ENCODE measurements around the gene CCDC110.
"Not testable (repeated sequence)": the region's sequence is repeated elsewhere in the genome, so short reads cannot be mapped to it uniquely, and the experiment has no call there.

Gene CCDC110

GRCh38 chr4:185471235-185472102, at the start of gene CCDC110:
CCDC110 (minus strand) TSS chr4:185471733; CDS start chr4:185471683, 50 bp downstream.
- DNase-seq = peak; percentile 23

DNA sequence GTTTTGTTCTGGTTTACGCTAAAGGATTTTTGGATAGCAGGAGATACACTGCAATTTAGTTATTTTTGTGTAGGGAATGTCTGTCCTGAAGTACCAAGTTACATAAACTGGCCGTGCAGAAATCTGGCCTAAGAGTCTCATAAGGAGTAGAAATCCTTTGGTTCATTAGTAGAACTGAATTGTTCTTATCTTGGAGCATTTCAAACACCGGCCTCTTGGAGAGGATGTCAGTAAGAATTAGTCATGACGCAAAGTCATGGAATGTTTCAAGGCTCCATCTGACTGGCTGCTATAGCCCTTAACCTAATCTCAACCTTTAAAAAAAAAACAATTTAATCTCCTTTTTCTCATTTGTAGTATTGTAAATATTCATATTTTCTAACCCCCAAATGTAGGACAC, 48.6 kb upstream of the CCDC110 start:
- no peak for DNase-seq

- DNase-seq = no peak
Observed at GRCh38 chr4:185518494-185518893, 47.0 kb upstream of the CCDC110 start.

- DNase-seq = no peak
Observed at GRCh38 chr4:185518069-185518468, 46.5 kb upstream of the CCDC110 start.

GRCh38 chr4:185515248-185515647, 43.7 kb upstream of the CCDC110 start:
- no peak for DNase-seq

DNA sequence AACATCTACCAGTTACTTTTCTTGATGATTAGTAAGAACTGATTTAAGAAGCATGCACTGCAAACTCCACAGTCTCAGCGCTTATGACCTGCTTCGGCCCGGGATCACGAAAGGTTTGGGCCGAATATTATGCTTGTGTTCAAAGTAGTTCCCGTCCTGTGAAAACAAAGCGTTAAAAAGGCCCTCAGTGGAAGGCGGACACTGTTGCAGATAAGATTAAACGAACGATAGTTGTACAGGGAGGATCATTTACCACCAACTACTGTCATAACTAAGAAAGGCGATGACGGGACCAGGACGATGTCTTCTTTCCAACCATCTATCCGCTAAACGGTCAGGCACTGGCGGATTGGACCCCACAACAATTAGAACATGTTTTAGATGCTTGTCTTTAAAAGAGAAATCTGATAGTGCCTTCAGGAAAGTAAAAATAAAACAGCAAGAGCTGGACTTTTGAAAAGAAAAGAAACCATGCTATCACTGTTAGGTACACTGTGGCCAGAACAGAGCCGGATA, 42.7 kb upstream of the CCDC110 start:
- DNase-seq = no peak

DNA sequence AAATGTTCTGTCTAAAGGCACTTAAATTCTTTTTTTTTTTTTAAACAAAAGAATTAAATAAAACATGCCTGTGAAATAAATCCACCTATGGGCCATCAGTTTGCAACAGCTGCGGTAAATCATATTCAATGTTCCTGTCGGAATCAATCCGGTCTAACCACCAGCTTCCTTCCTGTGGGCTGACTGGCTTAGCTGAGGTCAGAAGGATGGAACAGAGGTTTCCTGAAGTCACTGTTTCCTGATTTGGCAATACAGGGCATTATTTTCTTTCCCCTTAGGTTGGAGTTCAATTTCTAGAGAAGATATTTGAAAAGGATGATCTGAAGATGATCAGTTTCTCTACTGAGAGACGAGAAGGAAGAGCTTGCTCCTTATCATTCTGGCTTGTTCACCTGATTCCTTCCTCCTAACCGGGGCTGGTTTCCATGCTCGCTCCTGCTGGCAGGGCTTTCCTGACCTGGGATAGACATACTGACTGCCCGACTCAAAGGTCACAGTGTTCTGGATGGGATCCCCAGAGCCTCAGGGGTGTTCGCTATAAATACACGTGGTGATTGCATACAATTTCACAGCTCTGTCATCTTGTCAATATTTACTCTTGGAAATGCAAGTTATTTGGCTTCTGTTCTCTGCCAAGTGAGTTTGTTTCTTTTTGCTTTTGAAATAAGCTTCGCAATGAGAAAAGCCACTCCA, 42.1 kb upstream of the CCDC110 start:
- no peak for DNase-seq

DNA sequence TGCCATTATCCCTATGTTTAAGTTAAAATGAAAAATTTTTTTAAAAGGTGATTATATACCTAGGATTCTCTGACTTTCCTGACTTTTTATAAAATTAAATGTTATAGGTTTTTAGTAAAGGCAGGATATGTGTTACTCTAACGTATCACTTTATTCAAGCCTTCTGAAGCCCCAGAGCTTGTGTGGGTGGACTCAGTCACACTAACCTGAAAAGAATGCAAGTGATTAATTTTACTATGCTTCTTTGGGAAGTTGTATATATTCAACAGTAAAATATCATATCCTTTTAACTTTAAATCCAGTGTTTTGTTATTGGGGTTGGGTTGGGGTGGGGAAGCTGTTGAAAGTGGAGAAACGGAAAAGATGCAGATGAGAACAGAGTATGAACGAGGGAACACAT, 41.0 kb upstream of the CCDC110 start:
- DNase-seq = no peak

GRCh38 chr4:185511243-185511642, 39.7 kb upstream of the CCDC110 start:
- not testable (repeated sequence) for DNase-seq

DNA sequence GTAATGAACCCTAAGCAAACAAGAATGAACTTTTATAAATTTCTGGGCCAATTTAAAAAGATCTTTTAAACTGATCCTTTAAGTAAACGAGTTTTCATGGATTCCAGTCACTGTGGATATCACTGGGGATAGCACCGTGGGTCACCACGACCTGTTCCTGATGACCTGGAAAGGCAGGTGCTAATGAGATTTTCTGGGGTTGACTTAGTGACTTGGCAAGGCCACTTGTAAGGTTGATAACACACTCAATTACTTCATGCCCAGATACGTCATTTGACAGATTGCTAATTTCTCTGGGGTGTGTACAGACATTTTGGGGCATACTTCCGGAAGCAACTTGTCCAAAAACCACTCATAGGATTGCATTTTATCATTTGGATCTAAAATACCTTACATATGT, 39.3 kb upstream of the CCDC110 start:
- DNase-seq = no peak

GRCh38 chr4:185508181-185508580, 36.6 kb upstream of the CCDC110 start:
- no peak for DNase-seq

DNA sequence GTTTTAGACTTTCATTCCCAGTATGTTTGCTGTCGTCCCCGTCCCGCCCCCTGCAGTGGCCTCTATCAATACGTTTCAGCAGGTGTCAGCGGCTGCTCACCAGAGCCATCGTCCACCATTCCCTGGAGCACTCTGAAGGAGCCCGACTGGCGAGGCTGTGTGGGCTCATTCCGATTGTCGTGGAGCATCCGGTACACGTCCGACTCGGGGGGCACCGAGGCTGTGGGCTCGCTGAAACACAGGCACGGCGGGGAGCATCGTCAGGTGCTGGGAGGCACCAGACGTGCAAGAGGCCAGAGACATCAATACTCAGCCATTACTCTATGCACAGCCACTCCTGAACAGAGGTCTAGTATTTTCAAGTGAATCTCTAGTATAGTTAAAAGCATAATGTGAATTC, 34.9 kb upstream of the CCDC110 start:
- no peak for DNase-seq

GRCh38 chr4:185504098-185505047, 32.8 kb upstream of the CCDC110 start:
- DNase-seq = no peak

- no peak for DNase-seq
Observed at GRCh38 chr4:185502386-185502785, 30.9 kb upstream of the CCDC110 start.

GRCh38 chr4:185500576-185500975, 29.0 kb upstream of the CCDC110 start:
- no peak for DNase-seq

GRCh38 chr4:185500035-185500434, 28.5 kb upstream of the CCDC110 start:
- DNase-seq = no peak

DNA sequence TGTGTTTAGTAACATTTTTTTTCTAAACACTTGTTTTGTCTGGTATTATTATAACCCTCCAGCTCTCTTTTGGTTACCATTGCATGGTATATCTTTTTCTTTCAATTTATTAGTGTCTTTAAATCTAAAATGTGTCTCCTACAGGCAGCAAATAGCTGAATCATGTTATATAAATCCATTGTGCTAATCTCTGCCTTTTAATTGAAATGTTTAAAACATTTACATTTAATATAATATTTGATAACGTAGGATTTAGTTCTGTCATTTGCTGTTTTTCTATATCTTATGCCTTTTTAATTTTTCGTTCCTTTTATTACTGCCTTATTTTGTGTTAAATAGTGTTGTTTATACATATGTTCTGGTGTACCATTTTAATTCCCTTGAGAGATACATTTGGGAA, 17.1 kb upstream of the CCDC110 start:
- no peak for DNase-seq

- DNase-seq = no peak
Observed at GRCh38 chr4:185481401-185481800, 9.9 kb upstream of the CCDC110 start.

- no peak for DNase-seq
Observed at GRCh38 chr4:185480016-185480732, 8.6 kb upstream of the CCDC110 start.

DNA sequence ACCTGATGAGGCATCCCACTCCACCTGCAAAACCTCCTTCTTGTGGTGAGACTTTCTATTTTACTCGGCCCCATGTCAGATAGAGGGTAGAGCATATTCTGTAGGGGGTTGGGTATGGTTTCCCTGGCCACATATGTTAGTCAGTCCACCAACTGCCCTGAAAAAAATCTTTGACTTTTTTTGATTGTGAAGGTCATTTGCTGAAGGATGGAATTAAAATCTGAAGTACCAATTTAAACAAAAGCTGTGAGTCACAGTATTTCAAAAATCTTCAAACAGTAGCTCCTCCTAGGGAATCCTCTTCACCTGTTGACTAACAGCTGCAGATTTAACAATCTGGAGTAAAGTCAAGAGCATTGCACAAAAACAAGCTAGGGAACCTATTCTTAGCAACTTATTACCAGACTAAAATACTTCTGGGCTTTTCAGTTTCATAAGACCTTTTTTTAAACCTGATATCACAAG, 8.0 kb upstream of the CCDC110 start:
- DNase-seq = no peak

DNA sequence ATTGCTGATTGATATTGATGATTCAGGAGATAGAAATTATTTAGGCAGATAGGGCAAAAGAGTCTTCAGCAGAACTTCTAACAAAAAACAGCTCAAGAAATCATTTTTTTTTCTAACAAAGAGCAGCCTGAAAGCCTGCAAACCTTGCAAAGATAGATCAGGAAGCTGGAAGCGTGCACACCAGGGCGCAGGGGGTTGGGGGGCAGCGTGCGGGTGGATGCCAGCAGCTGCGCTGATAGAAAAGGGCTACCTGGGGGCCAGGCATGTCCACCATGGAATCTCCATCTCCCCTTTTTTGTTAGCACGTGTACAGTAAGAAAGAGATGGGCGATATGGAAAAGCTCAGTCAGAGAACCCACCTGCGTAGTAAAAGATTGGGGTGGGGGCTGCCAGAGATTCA, 1.7 kb upstream of the CCDC110 start:
- no peak for DNase-seq

GRCh38 chr4:185472103-185472542, 590 bp upstream of the CCDC110 start:
- DNase-seq = no peak

Data from NCI-H524 treated with DMSO at 0.1 percent for 48 hours (cell line).